IMR-90 (cell line): ENCODE measurements around the gene TFB1M. TPM values are rescaled to one million over a fixed set of nuclear protein-coding genes. Genes with fewer than 3 reads are reported as not detected.

Source experiments
- ATAC-seq: fragments of 200-7000 bp; cut with Tn5 transposase; 2 replicates; pipeline ENCODE4 v1.9.1; 2020; ENCODE audit warnings: low read depth, mild to moderate bottlenecking, moderate library complexity
- BruUV-seq: library from RNA; stranded (reverse); fragments of 400-500 nt; replicated peaks from 2 replicates; lab custom pipeline; 2021; lab: Mats Ljungman, UMichigan
- CTCF ChIA-PET: fragments of 300-600 bp; formaldehyde crosslinking; extraction: SDS; loops from one replicate; lab custom pipeline; 2021; ENCODE audit warnings: antibody characterized with exemption; lab: Yijun Ruan, JAX
- POLR2A ChIA-PET: fragments of 300-600 bp; sonication (Branson Sonifier 250); formaldehyde crosslinking; loops from one replicate; lab custom pipeline; 2022; ENCODE audit warnings: antibody characterized with exemption; ENCODE audit not compliant: unreplicated experiment; lab: Charles Lee
- DNase-seq: peaks from one replicate; pipeline ENCODE4 v3.0.0; 2013
- H2AFZ ChIP-seq: replicated peaks from 2 replicates; pipeline ENCODE3; 2013; ENCODE audit warnings: low read length, mild to moderate bottlenecking; ENCODE audit not compliant: poor library complexity
- H2AK5ac ChIP-seq: 2 replicates; pipeline ENCODE4 v1.6.1; 2013; ENCODE audit warnings: low read depth, low read length, inconsistent platforms
- H2AK9ac ChIP-seq: replicated peaks from 2 replicates; pipeline ENCODE3; 2013; ENCODE audit warnings: mild to moderate bottlenecking, low read depth, low read length, moderate library complexity; ENCODE audit not compliant: poor library complexity
- H2BK120ac ChIP-seq: 2 replicates; pipeline ENCODE4 v1.6.1; 2013; ENCODE audit warnings: low read depth, low read length, inconsistent platforms
- H2BK15ac ChIP-seq: 3 replicates; pipeline ENCODE4 v1.6.1; 2013; ENCODE audit warnings: low read depth, low read length, inconsistent platforms
- H2BK20ac ChIP-seq: 2 replicates; pipeline ENCODE4 v1.6.1; 2013; ENCODE audit warnings: low read depth, mild to moderate bottlenecking, inconsistent platforms, low read length, moderate library complexity
- H2BK5ac ChIP-seq: 2 replicates; pipeline ENCODE4 v1.6.1; 2013; ENCODE audit warnings: mild to moderate bottlenecking, low read depth, low read length, inconsistent platforms; ENCODE audit not compliant: poor library complexity, severe bottlenecking
- H3K14ac ChIP-seq: replicated peaks from 2 replicates; pipeline ENCODE4 v1.6.1; 2013; ENCODE audit warnings: low read depth, low read length, inconsistent platforms
- H3K18ac ChIP-seq: 2 replicates; pipeline ENCODE4 v1.6.1; 2013; ENCODE audit warnings: low read depth, low read length, control low read depth
- H3K23ac ChIP-seq: 2 replicates; pipeline ENCODE4 v1.6.1; 2013; ENCODE audit warnings: low read depth, low read length, inconsistent platforms
- H3K27ac ChIP-seq: 2 replicates; pipeline ENCODE4 v1.5.1; 2013; ENCODE audit warnings: mild to moderate bottlenecking, control low read depth, low read length; ENCODE audit not compliant: insufficient read depth
- H3K27me3 ChIP-seq: 2 replicates; pipeline ENCODE4 v1.6.1; 2013; ENCODE audit warnings: low read length; ENCODE audit not compliant: control insufficient read depth, insufficient read depth
- H3K36me3 ChIP-seq: 2 replicates; pipeline ENCODE4 v1.6.1; 2013; ENCODE audit warnings: low read length, mixed read lengths; ENCODE audit not compliant: control insufficient read depth, insufficient read depth
- H3K4ac ChIP-seq: 2 replicates; pipeline ENCODE4 v1.6.1; 2013; ENCODE audit warnings: low read depth, low read length, inconsistent platforms
- H3K4me1 ChIP-seq: 2 replicates; pipeline ENCODE4 v1.6.1; 2013; ENCODE audit warnings: low read length, mixed read lengths; ENCODE audit not compliant: control insufficient read depth, insufficient read depth
- H3K4me2 ChIP-seq: 2 replicates; pipeline ENCODE4 v1.6.1; 2013; ENCODE audit warnings: low read depth, mild to moderate bottlenecking, control low read depth, low read length, moderate library complexity
- H3K4me3 ChIP-seq: 2 replicates; pipeline ENCODE4 v1.5.1; 2013; ENCODE audit warnings: low read depth, mild to moderate bottlenecking, control low read depth, low read length, moderate library complexity; ENCODE audit not compliant: insufficient read depth
- H3K56ac ChIP-seq: 2 replicates; pipeline ENCODE4 v1.6.1; 2013; ENCODE audit warnings: low read length, inconsistent platforms; ENCODE audit not compliant: insufficient read depth; ENCODE audit errors: extremely low read depth
- H3K79me1 ChIP-seq, 2 experiments: 2 replicates each; pipeline ENCODE4 v1.6.1; 2013; ENCODE audit warnings: low read length in 2 of 2, inconsistent platforms in 1 of 2, low read depth in 1 of 2
- H3K9ac ChIP-seq: 2 replicates; pipeline ENCODE4 v1.6.1; 2013; ENCODE audit warnings: low read depth, low read length, control low read depth
- H3K9me1 ChIP-seq: 2 replicates; pipeline ENCODE4 v1.6.1; 2013; ENCODE audit warnings: low read length, inconsistent platforms; ENCODE audit not compliant: insufficient read depth
- H3K9me3 ChIP-seq: 2 replicates; pipeline ENCODE4 v1.6.1; 2013; ENCODE audit warnings: low read length; ENCODE audit not compliant: control insufficient read depth, insufficient read depth
- H4K20me1 ChIP-seq: 2 replicates; pipeline ENCODE4 v1.6.1; 2013; ENCODE audit warnings: low read length, inconsistent platforms; ENCODE audit not compliant: insufficient read depth
- H4K5ac ChIP-seq: 2 replicates; pipeline ENCODE4 v1.6.1; 2013; ENCODE audit warnings: mild to moderate bottlenecking, low read depth, low read length, control low read depth
- H4K8ac ChIP-seq, 2 experiments: 2 replicates each; pipeline ENCODE4 v1.6.1; 2013; ENCODE audit warnings: low read depth in 2 of 2, low read length in 2 of 2, control low read depth in 1 of 2, inconsistent platforms in 1 of 2
- H4K91ac ChIP-seq: 2 replicates; pipeline ENCODE4 v1.6.1; 2013; ENCODE audit warnings: low read depth, low read length, inconsistent platforms; ENCODE audit not compliant: insufficient read depth
- BHLHE40 ChIP-seq: fragments of 150-350 bp; IDR thresholded peaks from 2 replicates; pipeline ENCODE4 v1.6.1; 2016; ENCODE audit warnings: mild to moderate bottlenecking, low read depth, low read length
- CEBPB ChIP-seq: IDR thresholded peaks from 2 replicates; pipeline ENCODE4 v1.6.1; 2012; ENCODE audit warnings: low read depth, low read length, improper control_type of control experiment
- CHD1 ChIP-seq: IDR thresholded peaks from 2 replicates; pipeline ENCODE4 v1.6.1; 2012; ENCODE audit warnings: low read depth, low read length, improper control_type of control experiment
- CTCF ChIP-seq: conservative IDR thresholded peaks from 2 replicates; pipeline ENCODE4 v1.5.1; 2012; ENCODE audit warnings: mild to moderate bottlenecking, low read depth, low read length, improper control_type of control experiment
- ELK1 ChIP-seq: fragments of 150-350 bp; IDR thresholded peaks from 2 replicates; pipeline ENCODE4 v1.6.1; 2016; ENCODE audit warnings: low read depth, mild to moderate bottlenecking, low read length, moderate library complexity, borderline replicate concordance
- FOS ChIP-seq: fragments of 150-350 bp; IDR thresholded peaks from 2 replicates; pipeline ENCODE4 v1.6.1; 2016; ENCODE audit warnings: low read depth, low read length
- MAFK ChIP-seq: IDR thresholded peaks from 2 replicates; pipeline ENCODE4 v1.6.1; 2012; ENCODE audit warnings: low read depth, low read length, improper control_type of control experiment
- MAZ ChIP-seq: IDR thresholded peaks from 2 replicates; pipeline ENCODE4 v1.6.1; 2012; ENCODE audit warnings: low read depth, mild to moderate bottlenecking, low read length, improper control_type of control experiment, moderate library complexity, borderline replicate concordance
- MXI1 ChIP-seq: IDR thresholded peaks from 2 replicates; pipeline ENCODE4 v1.6.1; 2012; ENCODE audit warnings: low read depth, mild to moderate bottlenecking, low read length, moderate library complexity, borderline replicate concordance
- POLR2A ChIP-seq: IDR thresholded peaks from 2 replicates; pipeline ENCODE4 v1.6.1; 2012; ENCODE audit warnings: mild to moderate bottlenecking, low read depth, low read length
- RAD21 ChIP-seq: IDR thresholded peaks from 2 replicates; pipeline ENCODE4 v1.6.1; 2012; ENCODE audit warnings: low read length, improper control_type of control experiment
- RCOR1 ChIP-seq: IDR thresholded peaks from 2 replicates; pipeline ENCODE4 v1.6.1; 2012; ENCODE audit warnings: mild to moderate bottlenecking, low read length, improper control_type of control experiment; ENCODE audit not compliant: insufficient replicate concordance
- RFX5 ChIP-seq: IDR thresholded peaks from 2 replicates; pipeline ENCODE4 v1.8.0; 2012; ENCODE audit warnings: low read depth, mild to moderate bottlenecking, low read length, moderate library complexity
- SMC3 ChIP-seq: fragments of 150-350 bp; IDR thresholded peaks from 2 replicates; pipeline ENCODE4 v1.6.1; 2016; ENCODE audit warnings: low read depth, mild to moderate bottlenecking, antibody characterized with exemption, low read length, moderate library complexity
- USF2 ChIP-seq: fragments of 150-350 bp; IDR thresholded peaks from 2 replicates; pipeline ENCODE4 v1.6.1; 2017; ENCODE audit warnings: mild to moderate bottlenecking, antibody characterized with exemption, low read length, low read depth
- WGBS, 2 experiments: methylation state at CpG; one replicate each; pipeline versions ENCODE4 v1.1.5 to v1.1.7; 2013; ENCODE audit warnings: missing lambda C conversion rate in 2 of 2; ENCODE audit not compliant: insufficient read length in 1 of 2; ENCODE audit errors: extremely low coverage in 2 of 2; 5-methylcytosine and 5-hydroxymethylcytosine counted together
- dilution Hi-C: fragments of 300-500 bp; cut with HindIII; formaldehyde crosslinking; loops from one replicate; pipeline ENCODE4 v1.14.3; 2018; ENCODE audit warnings: low sequenced_read_pairs; ENCODE audit not compliant: unreplicated experiment
- in situ Hi-C: fragments of 300-500 bp; cut with MboI; formaldehyde crosslinking; loops from 3 replicates; pipeline ENCODE4 v1.14.3; 2019; ENCODE audit warnings: low sequenced_read_pairs, inconsistent platforms, mixed read lengths
- intact Hi-C: fragments of 100-400 bp; cut with micrococcal nuclease; formaldehyde crosslinking; loops from 2 replicates; pipeline ENCODE4 v1.10.0; 2022
- polyA plus RNA-seq, 3 experiments: library from polyadenylated mRNA; depleted of rRNA; stranded (reverse); fragments of >200 nt; gene quantifications; 2 replicates each; pipeline ENCODE4 v1.2.3, GENCODE V29; 2012; ENCODE audit warnings: low replicate concordance in 1 of 3
- total RNA-seq: library from RNA; depleted of rRNA; stranded (reverse); fragments of >200 nt; gene quantifications from 2 replicates; pipeline ENCODE4 v1.2.3, GENCODE V29; 2012

TFB1M gene
- total and polyA plus RNA-seq, 2 of the 4 experiments (the other 2 are of a cell fraction) = 18.1 to 22.4 TPM

- H3K4me1 ChIP-seq = no peaks in the 10 kb centered on the region
- no peak for TF ChIP-seq CTCF
- no peak for TF ChIP-seq RCOR1
- TF ChIP-seq BHLHE40 = no peak
- no peak for TF ChIP-seq USF2
- no peak for TF ChIP-seq MAFK
- no peak for TF ChIP-seq POLR2A
- TF ChIP-seq RFX5 = no peak
- TF ChIP-seq SMC3 = no peak
- TF ChIP-seq MAZ = no peak
- TF ChIP-seq FOS = no peak
- TF ChIP-seq MXI1 = no peak
- TF ChIP-seq CHD1 = no peak
- no peak for TF ChIP-seq RAD21
- no peak for TF ChIP-seq CEBPB
- no peak for TF ChIP-seq ELK1
These were observed 100.5 kb downstream of the TFB1M start for GRCh38 chr6:155213611-155214372.

More at GRCh38 chr6:155213611-155214372, 100.5 kb downstream of the TFB1M start:
- no TSS peak for BruUV-seq
- Histone ChIP-seq H2AK9ac (no peak overlapping the region), H2AK5ac (no peak overlapping the region), H3K27me3 (no peaks in the 10 kb centered on the region), H3K36me3 (peaks cover 1% of the 10 kb centered on the region), H2AFZ (no peak overlapping the region), H3K9me1 (no peaks in the 10 kb centered on the region; the same call in 1 of the 2 replicates), H4K5ac (no peak overlapping the region), H2BK20ac (no peak overlapping the region), H3K4me3 (no peak overlapping the region), H4K8ac (no peak overlapping the region), H3K79me1 (no peaks in the 10 kb centered on the region), H4K91ac (no peak overlapping the region), H3K9me3 (no peaks in the 10 kb centered on the region), H3K18ac (no peak overlapping the region), H2BK5ac (no peak overlapping the region), H3K4me2 (no peak overlapping the region), H3K23ac (no peak overlapping the region), H4K20me1 (no peaks in the 10 kb centered on the region), H2BK15ac (no peak overlapping the region), H3K27ac (no peak overlapping the region), H3K4ac (no peak overlapping the region), H3K56ac (no peak overlapping the region), H3K14ac (no peak overlapping the region), H3K9ac (no peak overlapping the region), H2BK120ac (no peak overlapping the region)
- ATAC-seq (no peak), DNase-seq (no peak)
- WGBS, 2 experiments = 96% methylated on average over 15 of the region's 23 CpGs; no CpG with 5 or more reads in 1 of the 2 experiments
- dilution Hi-C loops = no loop called here
- in situ Hi-C loops = no loop called here
- POLR2A ChIA-PET = no interaction called here
- CTCF ChIA-PET = interaction anchor here (0.6 kb wide), 1 partner anchor 24 kb away, joined by 3 read pairs; no protein-coding TSS in a partner anchor
- intact Hi-C loops = no loop called here
